ENCODE measurements around the gene LRPPRC. TPM values are rescaled to one million over a fixed set of nuclear protein-coding genes. Genes with fewer than 3 reads are reported as not detected.

The LRPPRC gene
- total RNA-seq, 1 donor from 2014 or later: 40.5 TPM

GRCh38 chr2:43872151-43872550 is 123.6 kb downstream of the LRPPRC start:
- no peak for DNase-seq (ENCODE audit: low read depth in 2 of 2)

GRCh38 chr2:43855292-43855691 is 140.5 kb downstream of the LRPPRC start:
- no peak for DNase-seq (ENCODE audit: low read depth in 2 of 2)

GRCh38 chr2:43854671-43855070 is 141.1 kb downstream of the LRPPRC start:
- DNase-seq (ENCODE audit: low read depth in 2 of 2): no peak

GRCh38 chr2:43853141-43854081 is 142.4 kb downstream of the LRPPRC start:
- DNase-seq (ENCODE audit: low read depth in 2 of 2): no peak

GRCh38 chr2:43852196-43852730 is 143.5 kb downstream of the LRPPRC start:
- no peak for DNase-seq (ENCODE audit: low read depth in 2 of 2)

GRCh38 chr2:43851011-43851980 is 144.5 kb downstream of the LRPPRC start:
- no peak for DNase-seq (ENCODE audit: low read depth in 2 of 2)

- no peak for DNase-seq (ENCODE audit: low read depth in 2 of 2)
These were observed 147.6 kb downstream of the LRPPRC start for GRCh38 chr2:43848214-43848613.

- DNase-seq (ENCODE audit: low read depth in 2 of 2): no peak
These were observed 149.5 kb downstream of the LRPPRC start for GRCh38 chr2:43846140-43846793.

- no peak for DNase-seq (ENCODE audit: low read depth in 2 of 2)
These were observed 150.6 kb downstream of the LRPPRC start for GRCh38 chr2:43845181-43845580.

GRCh38 chr2:43842866-43843226 is 152.9 kb downstream of the LRPPRC start:
- DNase-seq (ENCODE audit: low read depth in 2 of 2): no peak

GRCh38 chr2:43841949-43842865 is 153.6 kb downstream of the LRPPRC start:
- DNase-seq (ENCODE audit: low read depth in 2 of 2): no peak

- no peak for DNase-seq (ENCODE audit: low read depth in 2 of 2)
These were observed 154.8 kb downstream of the LRPPRC start for GRCh38 chr2:43840965-43841364.

- no peak for DNase-seq (ENCODE audit: low read depth in 2 of 2)
These were observed 155.8 kb downstream of the LRPPRC start for GRCh38 chr2:43839776-43840564.

- no peak for DNase-seq (ENCODE audit: low read depth in 2 of 2)
These were observed 157.1 kb downstream of the LRPPRC start, which contains the start of the genes ABCG5 and ABCG8 for GRCh38 chr2:43838560-43839267. Gene ABCG5, minus strand, starts transcription at chr2:43838839. Its CDS starts 160 bp downstream, at chr2:43838679. Gene ABCG8, plus strand, starts transcription at chr2:43838971. Its CDS starts 83 bp downstream, at chr2:43839054.

- no peak for DNase-seq (ENCODE audit: low read depth in 2 of 2)
These were observed 157.8 kb downstream of the LRPPRC start for GRCh38 chr2:43837831-43838559.

GRCh38 chr2:43837033-43837432 is 158.8 kb downstream of the LRPPRC start:
- no peak for DNase-seq (ENCODE audit: low read depth in 2 of 2)

Measured in lung microvascular endothelial cell (primary cell).